ENCODE results near the gene ETNPPL.
"Not testable (repeated sequence)": the region's sequence is repeated elsewhere in the genome, so short reads cannot be mapped to it uniquely, and the experiment has no call there.

The ETNPPL gene

DNA sequence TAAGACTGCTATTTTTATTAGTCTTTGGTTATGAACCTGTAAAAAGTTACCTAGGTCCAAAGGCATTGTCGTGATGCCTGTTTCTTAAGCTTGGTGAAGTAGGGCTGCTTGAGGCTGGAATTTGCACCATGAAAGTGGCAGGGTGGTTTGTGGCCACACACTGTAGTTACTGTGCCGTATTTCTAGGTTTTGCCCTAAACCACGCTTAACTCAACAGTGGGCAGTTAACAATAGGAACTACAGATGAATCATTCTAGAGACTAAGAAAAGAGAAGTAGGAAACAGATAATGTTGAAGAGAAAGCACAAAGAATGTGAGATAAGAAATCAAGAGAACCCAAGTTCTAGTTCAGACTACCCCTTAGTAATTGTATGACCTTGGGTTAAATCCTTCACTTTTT, 11.5 kb downstream of the ETNPPL start:
- no peak for DNase-seq

DNA sequence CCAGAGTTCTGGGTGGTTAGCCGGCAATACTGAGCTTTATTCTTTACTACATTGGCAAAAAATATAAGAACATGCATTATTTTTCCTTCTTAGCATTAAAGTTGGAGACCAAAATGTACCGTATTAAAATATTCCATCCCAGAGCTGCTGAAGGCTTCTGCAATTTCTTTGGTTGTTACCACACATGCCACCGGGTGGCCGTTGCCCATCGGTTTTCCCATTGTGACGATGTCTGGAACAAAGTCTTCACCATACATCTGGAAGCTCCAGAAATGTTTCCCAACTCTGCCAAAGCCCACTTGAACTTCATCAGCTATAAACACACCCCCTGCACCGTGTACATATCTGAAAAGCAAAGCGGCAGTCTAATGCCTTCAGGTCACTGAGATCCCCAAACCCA, 13.7 kb downstream of the ETNPPL start:
- no peak for DNase-seq

DNA sequence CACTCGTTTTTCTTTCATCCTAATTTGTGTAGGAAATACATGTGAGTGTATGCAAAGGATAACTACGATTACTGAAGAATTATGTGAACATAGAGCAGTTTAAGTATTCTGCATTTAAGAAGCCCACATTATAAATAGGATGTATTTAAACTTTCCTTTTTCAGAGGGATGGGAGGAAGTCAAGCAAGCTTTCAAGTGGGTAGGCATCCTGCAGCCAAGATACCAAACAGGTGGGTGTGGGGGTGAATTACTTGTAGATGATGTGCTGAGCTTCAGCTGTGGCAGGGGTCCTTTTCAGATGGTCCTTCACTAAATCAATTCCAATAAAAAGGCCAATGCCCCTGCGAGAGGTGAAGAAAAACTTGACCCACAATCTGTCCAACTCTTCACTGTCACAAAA, 16.3 kb downstream of the ETNPPL start:
- DNase-seq, result no peak

DNA sequence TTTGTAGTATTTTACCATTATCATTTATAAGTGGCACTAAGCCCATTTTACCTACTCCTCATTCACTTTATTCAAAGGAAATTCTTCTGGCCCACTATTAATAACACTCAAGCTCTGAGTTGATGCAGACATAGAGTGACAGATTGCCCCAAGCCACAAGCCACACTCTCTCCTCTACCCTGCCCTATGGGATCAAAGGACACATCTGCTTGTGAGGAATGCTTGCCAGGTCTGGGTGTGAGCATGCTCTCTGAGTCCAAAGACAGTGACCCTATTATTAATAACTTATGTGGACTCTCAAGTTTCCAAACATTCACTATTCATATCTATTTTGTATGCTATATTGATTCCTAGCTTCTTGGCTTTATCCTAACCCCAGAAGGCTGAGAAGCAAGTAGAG, 18.5 kb downstream of the ETNPPL start:
- DNase-seq, result no peak

GRCh38 chr4:108742451-108743420, 20.1 kb downstream of the ETNPPL start:
- no peak for DNase-seq

GRCh38 chr4:108738003-108738706, 24.7 kb downstream of the ETNPPL start:
- DNase-seq, result no peak

GRCh38 chr4:108731006-108731405, 31.8 kb downstream of the ETNPPL start:
- no peak for DNase-seq

GRCh38 chr4:108730579-108730978, 32.3 kb downstream of the ETNPPL start:
- no peak for DNase-seq

DNA sequence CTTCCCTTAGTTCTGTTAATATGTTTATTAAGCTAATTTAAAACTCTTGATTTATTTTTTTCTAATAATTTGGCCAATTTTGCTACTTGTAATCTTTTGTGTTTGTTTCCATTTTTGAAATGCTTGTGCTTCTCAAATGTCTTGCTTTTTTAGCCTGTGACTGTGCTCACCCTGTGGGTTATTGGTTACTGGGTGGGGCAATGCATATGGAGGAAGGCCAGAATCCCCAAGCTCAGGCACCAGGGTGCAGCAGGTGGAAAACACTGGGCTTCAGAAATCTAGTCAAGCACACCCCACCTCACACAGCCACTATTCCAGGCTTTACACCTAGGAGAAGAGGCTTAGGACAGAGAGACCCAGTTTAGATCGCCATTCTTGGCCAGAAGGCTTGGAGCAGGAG, 33.1 kb downstream of the ETNPPL start:
- DNase-seq, result no peak

- DNase-seq, result no peak
Observed at GRCh38 chr4:108725457-108725856, 37.4 kb downstream of the ETNPPL start.

GRCh38 chr4:108717386-108717785, 45.5 kb downstream of the ETNPPL start:
- no peak for DNase-seq

DNA sequence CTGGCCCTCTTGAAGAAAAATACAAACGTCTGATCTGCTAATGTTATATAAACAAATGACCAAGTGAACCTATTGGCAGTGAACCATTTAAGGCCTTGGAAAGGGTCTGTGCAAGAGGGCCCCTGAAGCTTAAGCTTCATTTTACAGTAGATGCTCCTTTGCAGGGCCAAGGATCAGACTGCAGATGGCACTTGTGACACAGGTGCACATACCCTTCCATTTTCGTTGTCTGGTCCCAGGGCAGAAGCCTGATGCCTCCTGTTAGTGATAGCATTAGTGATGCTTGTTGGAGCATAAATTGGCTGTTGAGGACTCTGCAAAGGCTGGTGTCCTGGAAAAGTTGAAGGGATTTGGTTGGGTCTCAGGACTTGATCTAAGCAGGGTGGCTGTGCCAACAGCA, 46.5 kb downstream of the ETNPPL start:
- DNase-seq, result no peak

DNA sequence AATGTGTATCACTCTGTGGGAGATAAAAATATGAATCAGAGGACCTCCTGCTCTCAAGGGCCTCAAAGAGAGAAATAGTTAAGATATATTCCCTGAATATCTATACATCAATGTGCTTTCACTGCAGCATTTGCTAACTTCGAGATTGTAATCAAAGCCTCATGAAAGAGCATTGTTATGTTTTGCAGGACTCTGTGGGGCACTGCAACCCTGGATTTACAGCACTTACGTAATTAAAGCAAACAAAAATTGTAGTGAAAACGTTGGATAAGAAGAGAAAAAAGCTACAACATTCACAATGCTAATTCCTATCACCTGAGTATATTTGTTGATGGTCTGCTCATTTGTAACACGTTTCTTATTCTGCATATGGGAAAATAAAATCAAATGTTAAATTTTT, 48.0 kb downstream of the ETNPPL start:
- no peak for DNase-seq

DNA sequence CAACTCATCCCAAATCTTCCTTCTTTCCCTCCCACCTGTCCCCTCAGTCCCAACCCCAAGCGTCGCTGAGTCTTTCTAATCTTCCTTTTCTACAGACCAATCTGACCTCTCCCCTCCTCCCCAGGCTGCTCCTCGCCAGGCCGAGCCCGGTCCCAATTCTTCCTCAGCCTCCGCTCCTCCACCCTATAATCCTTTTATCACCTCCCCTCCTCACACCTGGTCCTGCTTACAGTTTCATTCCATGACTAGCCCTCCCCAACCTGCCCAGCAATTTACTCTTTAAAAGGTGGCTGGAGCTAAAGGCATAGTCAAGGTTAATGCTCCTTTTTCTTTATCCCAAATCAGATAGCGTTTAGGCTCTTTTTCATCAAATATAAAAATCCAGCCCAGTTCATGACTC, 52.3 kb downstream of the ETNPPL start:
- DNase-seq, result not testable (repeated sequence)

DNA sequence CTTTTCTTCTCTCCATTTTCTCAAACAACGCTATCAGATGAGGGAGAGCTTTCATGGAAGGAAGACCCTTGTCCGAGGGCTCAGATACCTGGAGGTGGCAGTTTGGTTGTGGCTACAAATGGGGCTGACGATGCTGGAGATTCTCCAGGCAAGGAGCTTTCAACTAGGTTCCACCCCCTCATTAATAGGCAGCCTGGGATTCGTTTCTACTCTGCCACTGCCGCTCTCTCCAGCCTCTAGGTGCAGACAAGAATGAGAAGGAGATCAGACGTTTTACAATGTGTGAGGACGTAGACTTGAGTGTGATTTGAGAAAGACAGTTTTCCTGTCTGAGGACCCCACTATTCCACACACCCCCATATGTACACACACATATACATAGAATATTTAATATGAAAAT, 53.1 kb downstream of the ETNPPL start:
- no peak for DNase-seq

DNA sequence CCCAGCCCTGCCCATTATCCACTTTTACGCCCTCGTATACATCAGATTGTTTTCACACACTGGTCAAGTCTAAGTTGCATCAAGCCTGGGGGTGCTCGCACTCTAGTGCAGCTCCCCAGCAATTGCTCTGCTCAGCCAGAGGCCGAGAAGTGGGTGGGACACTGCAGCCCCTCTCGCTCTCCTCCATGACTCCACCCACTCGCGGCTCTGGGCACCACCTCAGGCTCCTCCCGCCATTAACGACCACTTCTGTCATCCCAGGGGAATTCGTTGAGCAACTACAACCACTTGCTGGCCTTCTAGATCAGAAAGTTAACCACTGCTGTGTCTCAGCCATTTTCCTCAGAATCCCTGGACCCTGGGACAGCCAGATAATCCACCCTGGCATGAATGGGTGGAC, 53.6 kb downstream of the ETNPPL start:
- DNase-seq, result no peak

GRCh38 chr4:108706289-108706688, 56.6 kb downstream of the ETNPPL start:
- no peak for DNase-seq

GRCh38 chr4:108703966-108704365, 58.9 kb downstream of the ETNPPL start:
- no peak for DNase-seq

GRCh38 chr4:108703370-108703769, 59.5 kb downstream of the ETNPPL start:
- no peak for DNase-seq

GRCh38 chr4:108702960-108703359, 59.9 kb downstream of the ETNPPL start:
- no peak for DNase-seq

GRCh38 chr4:108700081-108700757, 62.6 kb downstream of the ETNPPL start:
- DNase-seq, result no peak

DNA sequence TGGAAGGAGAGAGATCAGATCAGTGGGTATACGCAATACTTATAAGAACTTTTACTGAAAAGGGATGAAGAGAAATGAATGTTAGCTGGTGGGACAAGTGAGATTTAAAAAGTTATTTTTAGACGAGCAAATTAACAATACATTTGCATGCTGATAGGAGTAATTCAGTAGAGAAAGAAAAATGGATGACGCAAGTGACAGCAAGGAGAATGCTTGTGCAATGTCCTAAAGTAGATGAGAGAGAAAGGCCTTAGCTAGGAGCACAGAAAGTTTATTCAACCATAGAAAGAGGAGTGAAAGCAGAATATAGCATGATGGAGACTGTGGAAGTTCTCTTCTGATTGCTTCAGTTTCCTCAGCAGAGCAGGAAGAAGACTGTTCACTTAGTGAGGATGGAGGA, 66.7 kb downstream of the ETNPPL start:
- DNase-seq, result no peak

GRCh38 chr4:108695062-108695461, 67.8 kb downstream of the ETNPPL start:
- DNase-seq, result no peak

- DNase-seq, result no peak
Observed at GRCh38 chr4:108694423-108694822, 68.4 kb downstream of the ETNPPL start.

Measured in activated T-cell treated with anti-CD3 and anti-CD28 coated beads for 4 hours (primary cell).